ENCODE measurements around the gene FAM204A.

FAM204A gene

DNA sequence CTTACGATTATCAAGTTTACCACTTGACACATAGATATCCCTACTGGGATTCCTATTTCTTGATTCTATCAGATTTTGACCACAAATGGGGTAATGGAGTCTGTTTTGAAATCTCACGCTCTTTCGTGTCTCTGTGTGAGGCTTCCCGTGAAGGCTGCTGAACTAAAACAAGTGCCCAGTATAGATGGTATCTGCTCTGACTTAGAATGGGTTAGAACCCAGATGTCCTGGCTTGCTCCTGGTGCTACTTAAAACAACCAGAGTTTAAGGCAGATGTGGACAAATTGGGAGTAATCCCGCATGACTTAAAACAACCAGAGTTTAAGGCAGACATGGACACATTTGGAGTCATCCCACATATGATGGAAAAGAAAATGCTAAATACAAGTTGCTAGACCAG, 85.9 kb downstream of the FAM204A start:
- TF ChIP-seq, protein P1, sequence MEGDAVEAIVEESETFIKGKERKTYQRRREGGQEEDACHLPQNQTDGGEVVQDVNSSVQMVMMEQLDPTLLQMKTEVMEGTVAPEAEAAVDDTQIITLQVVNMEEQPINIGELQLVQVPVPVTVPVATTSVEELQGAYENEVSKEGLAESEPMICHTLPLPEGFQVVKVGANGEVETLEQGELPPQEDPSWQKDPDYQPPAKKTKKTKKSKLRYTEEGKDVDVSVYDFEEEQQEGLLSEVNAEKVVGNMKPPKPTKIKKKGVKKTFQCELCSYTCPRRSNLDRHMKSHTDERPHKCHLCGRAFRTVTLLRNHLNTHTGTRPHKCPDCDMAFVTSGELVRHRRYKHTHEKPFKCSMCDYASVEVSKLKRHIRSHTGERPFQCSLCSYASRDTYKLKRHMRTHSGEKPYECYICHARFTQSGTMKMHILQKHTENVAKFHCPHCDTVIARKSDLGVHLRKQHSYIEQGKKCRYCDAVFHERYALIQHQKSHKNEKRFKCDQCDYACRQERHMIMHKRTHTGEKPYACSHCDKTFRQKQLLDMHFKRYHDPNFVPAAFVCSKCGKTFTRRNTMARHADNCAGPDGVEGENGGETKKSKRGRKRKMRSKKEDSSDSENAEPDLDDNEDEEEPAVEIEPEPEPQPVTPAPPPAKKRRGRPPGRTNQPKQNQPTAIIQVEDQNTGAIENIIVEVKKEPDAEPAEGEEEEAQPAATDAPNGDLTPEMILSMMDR (IDR thresholded peaks at IDR 0.05): no peak
- no peak overlapping the region for H3K4me3 ChIP-seq
- DNase-seq (ENCODE audit: low spot score): no peak
- no peak overlapping the region for H3K27ac ChIP-seq

DNA sequence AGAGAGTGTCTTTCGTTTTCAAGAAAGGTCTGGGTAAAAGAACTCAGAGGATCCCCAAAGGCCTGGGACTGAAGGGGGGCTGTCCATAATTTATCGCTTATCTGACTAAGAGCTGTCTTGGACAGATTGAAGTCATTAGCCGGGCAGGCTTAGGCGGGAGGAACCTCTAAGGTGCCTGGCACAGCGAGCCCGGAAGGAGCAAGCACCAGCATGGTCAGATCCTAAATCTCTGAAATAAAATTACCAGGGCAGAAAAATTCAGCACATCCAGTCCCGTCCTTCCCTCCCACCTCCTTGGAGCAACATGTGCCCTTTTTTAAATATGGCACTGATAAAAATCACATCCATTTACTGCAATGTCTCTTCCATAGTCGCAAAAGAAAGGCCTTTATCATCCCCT, 86.8 kb downstream of the FAM204A start:
- DNase-seq (ENCODE audit: low spot score): no peak
- Histone ChIP-seq H3K4me3 (no peak overlapping the region), H3K27ac (no peak overlapping the region)
- TF ChIP-seq, protein P1 (IDR thresholded peaks at IDR 0.05): no peak

DNA sequence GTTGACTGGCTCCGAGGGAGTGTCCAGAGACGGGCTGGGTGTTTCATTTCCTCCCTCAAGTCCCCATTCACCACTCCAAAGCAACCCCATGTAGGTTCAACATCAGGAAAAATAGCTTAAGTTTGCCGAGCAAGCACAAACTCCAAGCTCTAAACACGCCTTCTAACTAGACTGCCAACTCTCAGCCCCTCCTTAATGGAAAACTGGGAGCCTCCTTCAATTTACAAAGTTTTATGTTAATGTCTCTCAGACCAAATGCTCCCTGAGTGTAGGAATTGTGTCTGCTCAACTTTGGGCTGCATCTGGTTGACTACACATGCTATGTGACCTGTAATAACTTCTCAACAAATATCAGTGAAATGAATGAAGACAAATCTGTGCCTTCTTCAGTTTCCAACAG, 87.5 kb downstream of the FAM204A start:
- DNase-seq (ENCODE audit: low spot score): no peak
- no peak overlapping the region for H3K27ac ChIP-seq
- TF ChIP-seq, protein P1 (IDR thresholded peaks at IDR 0.05): no peak
- H3K4me3 ChIP-seq: no peak overlapping the region

DNA sequence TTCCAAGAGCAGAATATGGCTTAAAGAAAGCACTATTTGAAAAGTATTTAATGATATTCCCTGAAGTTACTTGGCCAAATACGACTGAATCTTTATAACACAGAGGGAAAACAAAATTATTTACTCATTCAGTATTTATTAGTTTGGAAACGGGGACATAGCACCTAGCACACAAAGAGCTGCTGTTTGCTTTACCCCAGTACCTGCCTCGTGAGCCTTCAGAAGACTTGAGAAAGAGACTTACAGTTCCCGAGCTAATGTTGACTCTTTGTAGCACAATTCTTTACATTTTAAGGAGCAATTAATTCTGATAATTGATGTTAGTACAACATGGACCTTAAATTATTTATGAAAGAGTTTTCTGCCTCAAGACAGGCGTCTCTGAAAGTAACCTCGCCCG, 88.7 kb downstream of the FAM204A start:
- Histone ChIP-seq H3K4me3 (no peak overlapping the region), H3K27ac (no peak overlapping the region)
- TF ChIP-seq, protein P1 (IDR thresholded peaks at IDR 0.05): no peak
- no peak for DNase-seq (ENCODE audit: low spot score)

DNA sequence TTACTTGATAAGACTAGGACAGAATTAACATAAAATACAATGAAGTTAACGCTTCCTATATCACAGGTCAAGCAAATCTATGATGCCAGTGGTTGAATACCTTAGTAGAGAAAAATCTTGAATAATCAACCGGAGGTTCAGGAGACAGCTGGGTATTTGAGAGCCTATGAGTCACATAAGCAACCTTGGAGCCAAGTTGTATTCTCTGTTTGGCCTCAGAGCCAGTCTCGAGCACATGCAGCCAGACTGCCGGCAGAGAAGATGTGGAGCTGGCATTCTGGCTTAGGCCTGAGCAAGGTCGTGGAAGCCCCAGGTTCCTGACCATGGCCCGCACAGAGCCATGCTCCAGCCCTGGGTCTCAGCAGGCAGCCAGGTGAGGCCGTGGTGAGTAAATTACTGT, 90.3 kb downstream of the FAM204A start:
- H3K27ac ChIP-seq: no peak overlapping the region
- no peak for DNase-seq (ENCODE audit: low spot score)
- no peak overlapping the region for H3K4me3 ChIP-seq
- TF ChIP-seq, protein P1 (IDR thresholded peaks at IDR 0.05): no peak

DNA sequence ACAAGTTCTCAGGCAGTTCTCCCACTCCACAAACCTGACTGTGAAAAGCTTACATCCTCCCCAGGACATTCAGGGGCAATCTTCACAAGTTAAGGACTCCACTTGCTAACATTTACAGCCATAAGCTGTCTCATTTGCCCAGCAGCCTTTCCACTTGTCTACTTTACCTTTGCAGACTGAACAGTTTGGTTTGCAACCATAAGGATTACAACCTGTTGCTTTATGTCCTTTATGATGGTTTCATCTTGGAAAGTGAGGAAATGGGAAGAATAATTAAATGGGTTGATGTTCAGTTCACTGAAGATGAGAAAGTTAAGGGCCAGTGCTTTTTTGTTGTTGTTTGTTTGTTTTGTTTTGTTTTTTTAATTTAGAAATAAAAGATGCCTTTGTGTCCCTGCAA, 92.4 kb downstream of the FAM204A start:
- Histone ChIP-seq H3K4me3 (no peak overlapping the region), H3K27ac (no peak overlapping the region)
- TF ChIP-seq, protein P1 (IDR thresholded peaks at IDR 0.05): no peak
- no peak for DNase-seq (ENCODE audit: low spot score)
